ENCODE results near the gene CLIP4. TPM values are rescaled to one million over a fixed set of nuclear protein-coding genes. Genes with fewer than 3 reads are reported as not detected.

CLIP4 gene
- total RNA-seq, 1 experiment from 2014 or later, result 25.1 TPM

DNA sequence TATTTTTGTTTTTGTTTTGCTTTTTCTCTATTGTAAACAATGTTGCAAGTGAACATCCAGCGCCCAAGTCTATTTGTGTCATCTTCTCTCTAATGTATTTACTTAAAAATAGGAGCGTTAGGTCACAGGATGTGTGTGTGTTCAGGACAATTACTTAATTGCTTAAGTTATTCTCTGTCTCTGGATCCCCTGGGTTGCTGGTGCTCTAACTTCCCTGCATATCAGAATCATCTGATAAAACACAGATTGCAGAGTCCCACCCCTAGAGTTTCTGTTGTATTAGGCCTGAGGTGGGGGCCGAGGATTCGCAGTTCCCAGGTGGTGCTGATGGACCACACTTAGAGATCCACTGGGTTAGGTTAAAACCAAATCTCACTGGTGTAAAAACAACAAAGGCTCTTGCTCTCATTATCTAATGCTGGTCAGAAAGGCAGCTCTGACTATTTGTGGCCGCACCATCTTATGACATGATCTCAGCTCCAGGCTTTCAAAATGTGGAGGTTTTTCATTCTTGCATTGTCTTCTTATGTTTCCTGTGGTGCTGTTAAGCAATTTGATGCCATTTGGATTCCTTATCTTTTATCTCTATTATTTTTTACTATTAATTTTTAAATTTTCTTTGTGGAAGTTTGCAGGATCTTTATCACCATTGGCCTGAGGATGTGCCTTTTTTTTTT is 87.7 kb downstream of the CLIP4 start:
- Histone ChIP-seq H3K9me3 (ENCODE audit: low read length) (no peaks in the 10 kb centered on the region), H3K4me3 (ENCODE audit: low read length) (no peak overlapping the region), H4K20me1 (ENCODE audit: low read length) (no peaks in the 10 kb centered on the region), H3K4me1 (ENCODE audit: insufficient read depth, low read length) (no peaks in the 10 kb centered on the region), H3K27me3 (ENCODE audit: low read length) (no peaks in the 10 kb centered on the region), H3K9ac (ENCODE audit: low read length) (no peak overlapping the region), H3F3A (ENCODE audit: low read length, unreplicated experiment) (no peaks in the 10 kb centered on the region), H3K9me2 (replicated peaks; ENCODE audit: low read length) (no peaks in the 10 kb centered on the region), H3K4me2 (ENCODE audit: low read length) (no peak overlapping the region), H3K79me2 (ENCODE audit: low read length) (no peaks in the 10 kb centered on the region), H3K27ac (ENCODE audit: low read length) (no peak overlapping the region), H3K36me3 (ENCODE audit: low read depth, low read length) (no peaks in the 10 kb centered on the region), H2AFZ (ENCODE audit: low read length) (no peak overlapping the region)
- ChIA-PET CTCF (no interaction called here), POLR2A (ENCODE audit: unreplicated experiment) (no interaction called here)
- no TSS peak for BruUV-seq (replicated peaks)
- ATAC-seq, result no peak
- no peak for DNase-seq
- no peak for TF ChIP-seq CTCF (conservative IDR thresholded peaks at IDR 0.05; ENCODE audit: low read depth, low read length)
- TF ChIP-seq EZH2 (IDR thresholded peaks at IDR 0.05; ENCODE audit: low read length, unreplicated experiment), result no peak
- no peak for TF ChIP-seq EZH2phosphoT487 (IDR thresholded peaks at IDR 0.05; ENCODE audit: borderline replicate concordance, low read length)
- intact Hi-C loops (cut with micrococcal nuclease), result no loop called here

- peak; percentile 35 for ATAC-seq
- intact Hi-C loops (cut with micrococcal nuclease), result no loop called here
- CTCF ChIA-PET, result no interaction called here
These were observed 91.7 kb downstream of the CLIP4 start for GRCh38 chr2:29206941-29207340.

More at GRCh38 chr2:29206941-29207340, 91.7 kb downstream of the CLIP4 start:
- peaks cover 8% of the 10 kb centered on the region for H3K4me1 ChIP-seq (ENCODE audit: insufficient read depth, low read length)
- no peaks in the 10 kb centered on the region for H3K9me2 ChIP-seq (replicated peaks; ENCODE audit: low read length)
- H3K36me3 ChIP-seq (ENCODE audit: low read depth, low read length), result no peaks in the 10 kb centered on the region
- H3K27ac ChIP-seq (ENCODE audit: low read length), result no peak overlapping the region
- no peak for DNase-seq
- H3F3A ChIP-seq (ENCODE audit: low read length, unreplicated experiment), result no peaks in the 10 kb centered on the region
- H3K9ac ChIP-seq (ENCODE audit: low read length), result no peak overlapping the region
- no peaks in the 10 kb centered on the region for H3K9me3 ChIP-seq (ENCODE audit: low read length)
- POLR2A ChIA-PET (ENCODE audit: unreplicated experiment), result no interaction called here
- H3K27me3 ChIP-seq (ENCODE audit: low read length), result no peaks in the 10 kb centered on the region
- H4K20me1 ChIP-seq (ENCODE audit: low read length), result no peaks in the 10 kb centered on the region
- no peak overlapping the region for H3K4me3 ChIP-seq (ENCODE audit: low read length)
- TF ChIP-seq CTCF (conservative IDR thresholded peaks at IDR 0.05; ENCODE audit: low read depth, low read length), result peak; percentile 35; the same call in 1 of the 2 replicates
- TF ChIP-seq EZH2 (IDR thresholded peaks at IDR 0.05; ENCODE audit: low read length, unreplicated experiment), result no peak
- no peaks in the 10 kb centered on the region for H3K79me2 ChIP-seq (ENCODE audit: low read length)
- no peak overlapping the region for H2AFZ ChIP-seq (ENCODE audit: low read length)
- H3K4me2 ChIP-seq (ENCODE audit: low read length), result no peak overlapping the region
- BruUV-seq (replicated peaks), result no TSS peak
